Neutrophil (primary cell): ENCODE measurements around the gene RNU6-1.

ENCODE experiments used
- H3K27ac ChIP-seq: fragments of 200-600 bp; sonication (generic); 2 replicates; pipeline ENCODE4 v1.5.1; 2016; ENCODE audit warnings: mild to moderate bottlenecking, moderate library complexity
- H3K27me3 ChIP-seq: fragments of 200-600 bp; sonication (generic); 2 replicates; pipeline ENCODE4 v1.6.0; 2016; ENCODE audit warnings: mild to moderate bottlenecking
- H3K36me3 ChIP-seq: fragments of 200-600 bp; sonication (generic); 2 replicates; pipeline ENCODE4 v1.5.1; 2017
- H3K4me1 ChIP-seq, 2 experiments: fragments of 200-600 bp in 1 of 2; sonication (generic) in 1 of 2; 1 replicate in 1 of 2; 2 replicates in 1 of 2; pipeline versions ENCODE4 v1.5.1 to v1.6.1; 2013 to 2016; ENCODE audit warnings: low read depth in 1 of 2, low read length in 1 of 2, mild to moderate bottlenecking in 1 of 2, moderate library complexity in 1 of 2; ENCODE audit not compliant: control insufficient read depth in 1 of 2, insufficient read depth in 1 of 2
- H3K4me3 ChIP-seq, 2 experiments: fragments of 200-600 bp in 1 of 2; sonication (generic) in 1 of 2; 1 replicate in 1 of 2; 2 replicates in 1 of 2; pipeline ENCODE4 v1.5.1; 2013 to 2016; ENCODE audit warnings: low read depth in 1 of 2, low read length in 1 of 2, mild to moderate bottlenecking in 1 of 2, moderate library complexity in 1 of 2
- H3K9me3 ChIP-seq: fragments of 200-600 bp; sonication (generic); 2 replicates; pipeline ENCODE4 v1.5.1; 2016
- CTCF ChIP-seq: fragments of 200-600 bp; sonication (generic); IDR thresholded peaks from 2 replicates; pipeline ENCODE4 v1.5.1; 2016; ENCODE audit warnings: antibody characterized with exemption

The RNU6-1 gene

GRCh38 chr15:67878712-67879206 lies 38.9 kb upstream of the RNU6-1 start:
- H3K27me3 ChIP-seq, result no peaks in the 10 kb centered on the region
- H3K27ac ChIP-seq, result peak overlapping the region; percentile 77
- H3K36me3 ChIP-seq, result no peaks in the 10 kb centered on the region

GRCh38 chr15:67873777-67874176 lies 33.9 kb upstream of the RNU6-1 start:
- H3K9me3 ChIP-seq, result no peaks in the 10 kb centered on the region
- TF ChIP-seq CTCF, result no peak
- no peak overlapping the region for H3K4me3 ChIP-seq
- H3K36me3 ChIP-seq, result no peaks in the 10 kb centered on the region
- no peaks in the 10 kb centered on the region for H3K27me3 ChIP-seq
- no peak overlapping the region for H3K27ac ChIP-seq
- peaks cover 2 to 5% of the 10 kb centered on the region in 2 experiments for H3K4me1 ChIP-seq

More at GRCh38 chr15:67878712-67879206, 38.9 kb upstream of the RNU6-1 start:
- no peaks in the 10 kb centered on the region for H3K9me3 ChIP-seq
- H3K4me3 ChIP-seq, result no peak overlapping the region
- peaks cover 52 to 55% of the 10 kb centered on the region in 2 experiments for H3K4me1 ChIP-seq
- no peak for TF ChIP-seq CTCF

GRCh38 chr15:67870868-67871408 lies 31.1 kb upstream of the RNU6-1 start:
- H3K27ac ChIP-seq, result no peak overlapping the region
- no peaks in the 10 kb centered on the region for H3K4me1 ChIP-seq
- TF ChIP-seq CTCF, result no peak
- H3K36me3 ChIP-seq, result no peaks in the 10 kb centered on the region
- H3K4me3 ChIP-seq, result no peak overlapping the region
- H3K9me3 ChIP-seq, result no peaks in the 10 kb centered on the region
- no peaks in the 10 kb centered on the region for H3K27me3 ChIP-seq

GRCh38 chr15:67869701-67870100 lies 29.9 kb upstream of the RNU6-1 start:
- Histone ChIP-seq H3K9me3 (no peaks in the 10 kb centered on the region), H3K4me3 (no peak overlapping the region), H3K27ac (no peak overlapping the region), H3K27me3 (no peaks in the 10 kb centered on the region), H3K36me3 (no peaks in the 10 kb centered on the region), H3K4me1 (no peaks in the 10 kb centered on the region)
- no peak for TF ChIP-seq CTCF

GRCh38 chr15:67865766-67866165 lies 25.9 kb upstream of the RNU6-1 start:
- no peak for TF ChIP-seq CTCF
- no peaks in the 10 kb centered on the region for H3K36me3 ChIP-seq
- no peak overlapping the region for H3K4me3 ChIP-seq
- no peak overlapping the region for H3K27ac ChIP-seq
- peaks cover 9 to 10% of the 10 kb centered on the region in 2 experiments for H3K4me1 ChIP-seq
- no peaks in the 10 kb centered on the region for H3K9me3 ChIP-seq
- no peaks in the 10 kb centered on the region for H3K27me3 ChIP-seq
